Caco-2 (cell line): ENCODE data around the gene FUBP3. TPM values are rescaled to one million over a fixed set of nuclear protein-coding genes. Genes with fewer than 3 reads are reported as not detected.

ENCODE experiments used
- BruUV-seq: library from RNA; stranded (reverse); fragments of 400-500 nt; replicated peaks from 2 replicates; lab custom pipeline; 2021; lab: Mats Ljungman, UMichigan
- CTCF ChIA-PET: fragments of 300-600 bp; sonication (Branson Sonifier 250); formaldehyde crosslinking; loops from one replicate; lab custom pipeline; 2022; ENCODE audit warnings: antibody characterized with exemption; lab: Charles Lee
- POLR2A ChIA-PET: fragments of 300-600 bp; sonication (Branson Sonifier 250); formaldehyde crosslinking; loops from one replicate; lab custom pipeline; 2022; ENCODE audit warnings: antibody characterized with exemption; lab: Charles Lee
- DNase-seq, 2 experiments: peaks; one replicate each; pipeline versions ENCODE4 v3.0.0 to v3.0.0-alpha.2; 2020 to 2022
- H3K27me3 ChIP-seq: replicated peaks from 2 replicates; pipeline ENCODE4 v1.6.0; 2011; ENCODE audit warnings: low read length; ENCODE audit not compliant: control insufficient read depth, insufficient read depth
- H3K36me3 ChIP-seq: 2 replicates; pipeline ENCODE4 v1.5.1; 2011; ENCODE audit warnings: low read length; ENCODE audit not compliant: control insufficient read depth, insufficient read depth
- H3K4me1 ChIP-seq: fragments of 250-450 bp; sonication (Bioruptor Pico); 2 replicates; pipeline ENCODE4 v1.5.1; 2020; ENCODE audit warnings: mild to moderate bottlenecking
- H3K4me3 ChIP-seq: 2 replicates; pipeline ENCODE4 v1.5.1; 2011; ENCODE audit warnings: low read depth, mild to moderate bottlenecking, control low read depth, low read length
- H3K9me3 ChIP-seq: fragments of 250-450 bp; sonication (Bioruptor Pico); 2 replicates; pipeline ENCODE4 v1.5.1; 2020; ENCODE audit warnings: mild to moderate bottlenecking, moderate library complexity
- H3K27ac Mint-ChIP-seq: one replicate; pipeline ENCODE4 v1.8.0; 2022; ENCODE audit warnings: mixed read lengths; ENCODE audit not compliant: unreplicated experiment
- H3K27me3 Mint-ChIP-seq: one replicate; pipeline ENCODE4 v1.8.0; 2022; ENCODE audit warnings: mixed read lengths; ENCODE audit not compliant: insufficient read depth, unreplicated experiment
- H3K36me3 Mint-ChIP-seq: one replicate; pipeline ENCODE4 v1.8.0; 2022; ENCODE audit warnings: mild to moderate bottlenecking, mixed read lengths; ENCODE audit not compliant: insufficient read depth, unreplicated experiment
- H3K4me1 Mint-ChIP-seq: one replicate; pipeline ENCODE4 v1.8.0; 2022; ENCODE audit warnings: low read depth, mixed read lengths; ENCODE audit not compliant: unreplicated experiment
- H3K4me3 Mint-ChIP-seq: one replicate; pipeline ENCODE4 v1.8.0; 2022; ENCODE audit warnings: mild to moderate bottlenecking, moderate library complexity, mixed read lengths; ENCODE audit not compliant: unreplicated experiment
- H3K9me3 Mint-ChIP-seq: one replicate; pipeline ENCODE4 v1.8.0; 2022; ENCODE audit warnings: mixed read lengths; ENCODE audit not compliant: unreplicated experiment
- intact Hi-C: fragments of 100-400 bp; cut with micrococcal nuclease; formaldehyde crosslinking; loops from one replicate; pipeline ENCODE4 v1.10.0; 2022; ENCODE audit not compliant: unreplicated experiment
- total RNA-seq: library from RNA; stranded (reverse); gene quantifications from 2 replicates; pipeline ENCODE4 v1.2.3, GENCODE V29; 2022
- TF ChIP-seq, protein P1 (sequence below), 2 experiments: fragments of 200-600 bp in 1 of 2; IDR thresholded peaks; 1 replicate in 1 of 2; 2 replicates in 1 of 2; pipeline versions ENCODE4 v1.5.1 to v1.8.0; 2011 to 2022; ENCODE audit warnings: antibody characterized with exemption in 1 of 2, control low read depth in 1 of 2, inconsistent platforms in 1 of 2, low read depth in 1 of 2, low read length in 1 of 2, mild to moderate bottlenecking in 1 of 2, moderate library complexity in 1 of 2; ENCODE audit not compliant: insufficient read depth in 1 of 2, severe bottlenecking in 1 of 2, unreplicated experiment in 1 of 2

Gene FUBP3
- total RNA-seq, 1 experiment from 2014 or later: 76.1 TPM

DNA sequence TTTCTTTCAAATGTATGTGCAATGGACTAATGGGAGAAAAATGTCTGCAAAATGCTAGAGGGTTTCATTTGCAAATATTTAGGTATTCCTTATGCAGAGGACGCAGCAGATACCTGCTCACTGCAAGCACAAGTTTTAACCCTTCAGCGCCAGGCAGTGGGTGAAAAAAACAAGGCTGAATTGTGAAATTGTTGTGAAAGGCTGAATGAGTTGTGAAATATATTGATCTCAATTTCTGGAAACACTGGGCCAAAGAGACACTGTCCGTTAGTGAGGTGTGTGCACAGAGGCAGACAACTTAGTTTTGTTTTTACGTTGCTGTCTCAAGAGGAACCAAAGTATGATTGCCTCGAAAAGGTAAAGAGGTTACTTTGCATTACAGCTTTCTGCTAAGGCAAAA lies 18.8 kb downstream of the FUBP3 start:
- Mint-ChIP-seq H3K36me3 (peaks cover 76% of the 10 kb centered on the region), H3K27ac (no peak overlapping the region), H3K4me3 (no peak overlapping the region), H3K9me3 (no peaks in the 10 kb centered on the region), H3K27me3 (no peaks in the 10 kb centered on the region), H3K4me1 (peaks cover 10% of the 10 kb centered on the region)
- Histone ChIP-seq H3K27me3 (no peaks in the 10 kb centered on the region), H3K9me3 (no peaks in the 10 kb centered on the region), H3K4me3 (no peak overlapping the region), H3K4me1 (no peaks in the 10 kb centered on the region; the same call in 1 of the 2 replicates), H3K36me3 (0 out of 2 replicates have a peak, but pooled peaks cover 1% of the 10 kb centered on the region)
- TSS peak; percentile 8 for BruUV-seq
- ChIA-PET CTCF (no interaction called here), POLR2A (no interaction called here)
- TF ChIP-seq, protein P1, sequence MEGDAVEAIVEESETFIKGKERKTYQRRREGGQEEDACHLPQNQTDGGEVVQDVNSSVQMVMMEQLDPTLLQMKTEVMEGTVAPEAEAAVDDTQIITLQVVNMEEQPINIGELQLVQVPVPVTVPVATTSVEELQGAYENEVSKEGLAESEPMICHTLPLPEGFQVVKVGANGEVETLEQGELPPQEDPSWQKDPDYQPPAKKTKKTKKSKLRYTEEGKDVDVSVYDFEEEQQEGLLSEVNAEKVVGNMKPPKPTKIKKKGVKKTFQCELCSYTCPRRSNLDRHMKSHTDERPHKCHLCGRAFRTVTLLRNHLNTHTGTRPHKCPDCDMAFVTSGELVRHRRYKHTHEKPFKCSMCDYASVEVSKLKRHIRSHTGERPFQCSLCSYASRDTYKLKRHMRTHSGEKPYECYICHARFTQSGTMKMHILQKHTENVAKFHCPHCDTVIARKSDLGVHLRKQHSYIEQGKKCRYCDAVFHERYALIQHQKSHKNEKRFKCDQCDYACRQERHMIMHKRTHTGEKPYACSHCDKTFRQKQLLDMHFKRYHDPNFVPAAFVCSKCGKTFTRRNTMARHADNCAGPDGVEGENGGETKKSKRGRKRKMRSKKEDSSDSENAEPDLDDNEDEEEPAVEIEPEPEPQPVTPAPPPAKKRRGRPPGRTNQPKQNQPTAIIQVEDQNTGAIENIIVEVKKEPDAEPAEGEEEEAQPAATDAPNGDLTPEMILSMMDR (IDR thresholded peaks at IDR 0.05; ENCODE audit: insufficient read depth in 1 of 2, low read depth in 1 of 2, low read length in 1 of 2, severe bottlenecking in 1 of 2, unreplicated experiment in 1 of 2): no peak
- intact Hi-C loops: no loop called here
- DNase-seq: no peak

DNA sequence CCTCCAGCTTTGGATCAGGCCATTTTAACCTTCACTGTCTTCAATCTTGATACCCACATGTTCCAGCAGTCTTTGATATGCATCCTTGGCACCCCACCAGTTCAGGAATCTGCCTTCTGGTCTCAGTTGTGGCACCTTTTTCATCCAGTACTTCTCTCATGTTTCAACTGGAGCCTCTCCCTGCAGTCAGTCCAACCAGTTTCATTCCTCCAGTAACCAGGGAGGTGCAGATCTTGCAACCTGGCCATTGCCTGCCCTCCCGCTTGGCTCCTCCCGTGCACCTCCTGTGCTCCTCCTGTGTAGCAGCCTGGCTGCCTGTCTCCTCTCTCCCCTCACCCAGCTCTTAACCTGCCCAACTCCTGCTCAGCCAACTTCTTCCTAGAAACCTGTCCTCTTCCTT lies 20.2 kb downstream of the FUBP3 start:
- Histone ChIP-seq H3K4me3 (no peak overlapping the region), H3K9me3 (no peaks in the 10 kb centered on the region), H3K27me3 (no peaks in the 10 kb centered on the region), H3K36me3 (peaks cover 3% of the 10 kb centered on the region; the same call in 1 of the 2 replicates), H3K4me1 (no peaks in the 10 kb centered on the region; the same call in 1 of the 2 replicates)
- intact Hi-C loops: no loop called here
- no peak for DNase-seq
- POLR2A ChIA-PET: no interaction called here
- Mint-ChIP-seq H3K4me3 (no peak overlapping the region), H3K4me1 (peaks cover 10% of the 10 kb centered on the region), H3K27ac (no peak overlapping the region), H3K36me3 (peaks cover 86% of the 10 kb centered on the region), H3K27me3 (no peaks in the 10 kb centered on the region), H3K9me3 (no peaks in the 10 kb centered on the region)
- BruUV-seq: no TSS peak
- CTCF ChIA-PET: interaction anchor here (1.1 kb wide), 1 partner anchor 139 kb away, joined by 3 read pairs; no protein-coding TSS in a partner anchor
- TF ChIP-seq, protein P1 (IDR thresholded peaks at IDR 0.05; ENCODE audit: insufficient read depth in 1 of 2, low read depth in 1 of 2, low read length in 1 of 2, severe bottlenecking in 1 of 2, unreplicated experiment in 1 of 2): no peak

DNA sequence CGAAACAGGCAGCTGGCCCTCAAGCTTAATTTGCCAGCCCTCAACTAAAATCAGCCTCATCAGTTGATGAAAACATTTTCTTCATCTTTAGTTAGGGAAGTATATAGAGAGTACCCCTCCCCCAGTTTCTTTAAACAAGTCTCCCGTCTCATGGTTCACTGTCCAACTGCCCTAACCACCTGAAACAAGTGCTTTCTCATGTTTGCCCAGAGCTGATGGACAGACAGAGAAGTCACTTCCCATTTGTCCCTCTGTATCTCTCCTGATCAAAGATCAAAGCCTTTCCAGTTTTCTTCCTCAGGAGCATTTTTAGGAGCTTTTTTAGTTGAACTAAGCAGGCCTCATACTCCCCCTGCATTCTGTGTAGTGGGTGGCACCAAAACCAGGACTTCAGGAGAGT lies 21.7 kb downstream of the FUBP3 start:
- intact Hi-C loops: no loop called here
- Mint-ChIP-seq H3K27me3 (no peaks in the 10 kb centered on the region), H3K9me3 (no peaks in the 10 kb centered on the region), H3K36me3 (peaks cover 85% of the 10 kb centered on the region), H3K4me3 (no peak overlapping the region), H3K4me1 (peaks cover 10% of the 10 kb centered on the region), H3K27ac (peak overlapping the region; percentile 61)
- Histone ChIP-seq H3K27me3 (no peaks in the 10 kb centered on the region), H3K9me3 (no peaks in the 10 kb centered on the region), H3K36me3 (peaks cover 3% of the 10 kb centered on the region; the same call in 1 of the 2 replicates), H3K4me1 (no peaks in the 10 kb centered on the region; the same call in 1 of the 2 replicates), H3K4me3 (no peak overlapping the region)
- peak in 1 of 2 experiments; percentile 10 for DNase-seq
- no TSS peak for BruUV-seq
- TF ChIP-seq, protein P1 (IDR thresholded peaks at IDR 0.05; ENCODE audit: insufficient read depth in 1 of 2, low read depth in 1 of 2, low read length in 1 of 2, severe bottlenecking in 1 of 2, unreplicated experiment in 1 of 2): no peak
- ChIA-PET CTCF (no interaction called here), POLR2A (no interaction called here)
